ENCODE measurements around the gene CBLC.

DNA sequence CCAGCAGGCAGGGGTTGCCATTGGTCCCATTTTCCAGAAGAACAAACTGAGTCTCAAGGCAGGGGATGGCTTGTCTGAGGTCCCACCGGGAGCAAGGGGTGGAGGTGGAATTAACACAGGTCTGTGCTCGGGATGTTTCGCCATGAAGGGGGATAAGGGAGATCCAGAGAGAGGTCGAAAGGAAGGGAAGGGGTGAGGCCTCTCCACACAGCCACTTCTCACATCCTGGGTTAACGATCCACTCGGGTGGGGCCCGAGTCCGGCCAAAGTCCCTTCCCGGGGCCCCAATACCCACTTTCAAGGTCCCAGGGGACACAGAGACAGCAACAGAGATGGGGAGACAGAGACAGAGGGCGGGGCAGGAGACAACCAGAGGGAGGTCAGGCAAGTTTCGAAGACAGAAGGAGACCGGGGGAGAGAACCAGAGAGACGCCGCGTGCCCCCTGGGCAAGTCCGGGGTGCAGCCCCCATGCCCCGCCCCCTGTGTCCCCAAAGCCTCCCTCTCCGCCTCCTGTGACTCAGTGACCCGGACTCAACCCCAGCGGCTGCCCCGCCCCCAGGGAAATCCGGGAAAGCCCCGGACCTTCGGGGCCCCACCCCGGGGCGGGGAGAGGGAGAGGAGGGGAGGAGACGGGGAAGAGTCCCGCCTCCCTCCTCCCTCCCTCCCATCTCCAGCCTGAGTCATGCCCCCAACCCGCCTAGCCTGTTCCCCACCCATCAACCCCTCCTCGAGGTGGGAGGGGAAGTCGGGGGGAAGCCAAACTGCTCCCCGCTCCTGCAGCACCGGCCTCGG, 30.5 kb upstream of the CBLC start:
- TF ChIP-seq, protein P1, sequence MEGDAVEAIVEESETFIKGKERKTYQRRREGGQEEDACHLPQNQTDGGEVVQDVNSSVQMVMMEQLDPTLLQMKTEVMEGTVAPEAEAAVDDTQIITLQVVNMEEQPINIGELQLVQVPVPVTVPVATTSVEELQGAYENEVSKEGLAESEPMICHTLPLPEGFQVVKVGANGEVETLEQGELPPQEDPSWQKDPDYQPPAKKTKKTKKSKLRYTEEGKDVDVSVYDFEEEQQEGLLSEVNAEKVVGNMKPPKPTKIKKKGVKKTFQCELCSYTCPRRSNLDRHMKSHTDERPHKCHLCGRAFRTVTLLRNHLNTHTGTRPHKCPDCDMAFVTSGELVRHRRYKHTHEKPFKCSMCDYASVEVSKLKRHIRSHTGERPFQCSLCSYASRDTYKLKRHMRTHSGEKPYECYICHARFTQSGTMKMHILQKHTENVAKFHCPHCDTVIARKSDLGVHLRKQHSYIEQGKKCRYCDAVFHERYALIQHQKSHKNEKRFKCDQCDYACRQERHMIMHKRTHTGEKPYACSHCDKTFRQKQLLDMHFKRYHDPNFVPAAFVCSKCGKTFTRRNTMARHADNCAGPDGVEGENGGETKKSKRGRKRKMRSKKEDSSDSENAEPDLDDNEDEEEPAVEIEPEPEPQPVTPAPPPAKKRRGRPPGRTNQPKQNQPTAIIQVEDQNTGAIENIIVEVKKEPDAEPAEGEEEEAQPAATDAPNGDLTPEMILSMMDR (IDR thresholded peaks at IDR 0.05; ENCODE audit: borderline replicate concordance, extremely low read depth, low read length, poor library complexity, severe bottlenecking) = no peak
- TF ChIP-seq EZH2 (IDR thresholded peaks at IDR 0.05; ENCODE audit: borderline replicate concordance, low read depth, low read length, severe bottlenecking) = no peak

Data from DND-41 (cell line).